ENCODE measurements around the gene ACOT11.

ACOT11 gene

DNA sequence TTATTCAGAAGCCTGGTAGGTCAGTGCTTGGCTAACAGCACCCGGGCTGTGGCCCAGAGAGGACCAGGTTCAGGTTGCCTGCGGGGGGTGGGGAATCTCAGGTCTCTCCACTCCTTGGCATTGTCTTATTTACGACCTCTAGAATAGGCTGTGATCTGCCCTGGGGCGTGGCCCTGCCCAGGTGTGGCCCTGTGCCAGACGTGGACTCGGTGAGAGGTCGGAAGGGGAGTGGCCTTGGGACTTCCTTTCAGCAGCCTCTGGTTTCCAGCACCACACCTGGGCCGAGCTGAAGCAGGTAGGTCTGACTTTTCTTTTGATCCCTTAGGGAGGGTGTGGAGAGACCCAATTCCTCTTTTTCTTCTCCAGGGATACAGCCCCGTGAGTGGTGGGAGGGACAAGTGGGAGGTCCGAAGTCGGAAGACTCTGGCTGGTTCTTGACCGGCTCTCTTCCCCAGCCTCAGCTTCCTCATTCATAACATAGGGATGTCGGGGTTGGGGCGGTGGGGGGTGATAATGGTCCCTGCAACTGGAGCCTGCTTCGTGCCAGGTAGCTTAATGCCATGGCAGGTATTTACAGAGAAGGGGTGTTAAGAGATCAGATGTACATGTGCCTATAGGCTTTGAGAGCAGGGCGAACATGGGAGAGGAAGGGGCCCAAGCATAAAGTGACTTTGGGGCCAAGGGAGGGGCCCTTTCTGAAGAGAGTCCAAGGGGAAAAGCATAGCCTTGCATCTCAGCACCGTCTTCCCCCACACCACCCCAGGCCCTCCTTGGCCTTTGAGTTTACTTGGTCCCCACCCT, 16.5 kb downstream of the ACOT11 start:
- DNase-seq (ENCODE audit: low read depth) = no peak

DNA sequence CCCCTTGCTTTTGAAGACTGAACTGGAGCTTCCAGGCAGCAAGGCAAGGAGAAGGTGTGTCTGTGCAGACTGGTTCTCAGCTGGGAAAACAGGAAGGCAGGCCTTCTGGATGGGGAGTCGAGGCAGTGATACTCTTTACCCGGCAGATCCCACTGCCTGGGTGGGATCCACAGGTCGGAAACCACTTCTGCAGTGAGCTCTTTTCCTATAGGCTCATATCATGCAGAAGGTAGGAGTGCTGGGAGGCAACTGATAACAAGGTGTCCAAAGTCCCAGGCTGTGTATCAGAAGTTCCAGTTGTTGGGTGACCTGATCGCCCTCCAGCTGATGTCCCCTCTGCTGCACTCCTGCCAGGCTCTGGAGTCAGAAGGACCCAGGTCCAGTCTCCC, 17.1 kb downstream of the ACOT11 start:
- no peak for DNase-seq (ENCODE audit: low read depth)

DNA sequence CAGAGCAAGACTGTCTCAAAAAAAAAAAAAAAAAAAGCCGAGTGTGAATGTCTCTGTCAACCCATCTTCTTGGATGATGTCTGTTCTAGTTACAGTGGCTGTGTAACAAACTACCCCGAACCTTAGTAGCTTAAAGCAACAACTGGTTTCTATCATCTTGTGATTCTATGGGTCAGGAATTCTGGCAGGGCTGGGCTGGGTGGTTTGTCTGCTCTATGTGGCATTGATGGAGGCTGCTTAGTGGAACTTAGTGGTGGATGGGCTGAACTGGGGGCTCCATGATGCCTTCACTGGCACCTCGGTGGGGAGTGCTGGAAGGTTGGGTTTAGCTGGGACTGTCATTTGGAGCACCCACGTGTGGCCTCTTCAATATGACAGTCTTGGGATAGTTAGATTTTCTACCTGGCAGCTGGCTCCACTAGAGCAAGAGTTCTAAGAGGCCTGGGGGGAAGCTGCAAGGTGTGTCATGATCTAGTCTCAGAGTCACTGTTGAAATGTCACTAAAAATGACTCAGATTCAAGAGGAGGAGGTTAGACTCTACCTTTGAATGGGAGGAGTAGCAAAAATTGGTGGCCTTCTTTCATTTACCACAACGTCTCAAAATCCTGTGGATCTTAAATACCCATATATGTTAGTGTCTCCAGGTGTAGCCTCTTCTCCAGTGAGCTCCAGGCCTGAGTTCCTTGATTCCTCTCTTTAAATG, 18.6 kb downstream of the ACOT11 start:
- no peak for DNase-seq (ENCODE audit: low read depth)

DNA sequence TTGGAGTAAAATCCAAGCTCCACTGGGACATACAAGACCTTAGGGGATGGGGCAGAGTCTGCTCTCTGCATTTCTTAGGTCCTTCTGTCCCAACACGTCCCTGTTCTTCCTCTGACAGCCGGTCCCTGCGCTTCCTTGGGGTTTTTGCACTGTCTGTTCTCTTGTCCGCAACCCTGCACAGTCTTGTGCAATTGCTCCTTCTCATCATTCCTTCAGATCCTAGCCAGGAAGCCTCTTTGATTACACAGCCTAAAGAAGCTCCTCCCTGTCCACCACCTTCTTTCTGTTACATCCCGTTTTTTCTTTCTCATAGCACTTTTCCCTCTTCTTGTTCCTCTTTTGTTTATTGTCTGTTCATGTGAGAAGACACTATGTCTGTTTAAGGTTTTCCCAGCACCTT, 19.9 kb downstream of the ACOT11 start:
- DNase-seq (ENCODE audit: low read depth) = peak; percentile 83

DNA sequence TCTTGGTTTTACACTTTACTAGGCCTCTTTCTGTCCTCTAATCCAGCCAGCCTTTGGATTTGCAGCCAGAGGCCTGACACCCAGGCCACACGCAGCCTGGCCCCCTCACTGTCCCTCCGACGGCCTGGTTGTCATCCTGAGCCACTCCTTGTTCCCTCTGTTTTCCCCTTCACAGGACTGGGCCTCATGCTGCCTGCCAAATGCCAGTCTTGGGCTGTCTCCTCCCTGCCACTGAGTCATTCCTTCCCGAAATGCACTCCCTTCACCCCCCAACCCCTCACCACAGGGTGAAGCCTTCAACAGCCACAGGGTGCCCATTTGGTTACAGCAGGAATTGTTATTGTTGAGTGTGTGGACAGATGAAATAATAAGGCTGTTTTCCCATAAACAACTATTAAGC, 21.3 kb downstream of the ACOT11 start:
- DNase-seq (ENCODE audit: low read depth) = peak; percentile 34

DNA sequence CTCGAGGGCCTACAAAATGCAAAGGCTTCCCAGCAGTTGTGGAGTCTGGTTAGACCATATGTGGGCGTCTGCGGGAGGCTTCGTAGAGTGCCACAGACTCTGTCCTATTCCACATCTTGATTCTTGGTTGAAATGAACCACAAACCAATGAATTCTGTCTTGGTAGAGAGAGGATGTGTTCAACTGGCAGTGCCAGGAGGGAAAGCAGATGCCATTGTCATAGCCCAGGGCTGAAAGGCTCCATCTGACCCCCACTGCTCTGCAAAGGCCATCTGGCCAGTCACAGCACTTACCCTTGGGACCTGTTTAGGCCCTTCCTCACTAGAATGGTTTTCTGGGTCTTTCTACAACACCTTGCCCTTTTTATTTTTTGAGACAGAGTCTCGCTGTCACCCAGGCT, 22.1 kb downstream of the ACOT11 start:
- no peak for DNase-seq (ENCODE audit: low read depth)

DNA sequence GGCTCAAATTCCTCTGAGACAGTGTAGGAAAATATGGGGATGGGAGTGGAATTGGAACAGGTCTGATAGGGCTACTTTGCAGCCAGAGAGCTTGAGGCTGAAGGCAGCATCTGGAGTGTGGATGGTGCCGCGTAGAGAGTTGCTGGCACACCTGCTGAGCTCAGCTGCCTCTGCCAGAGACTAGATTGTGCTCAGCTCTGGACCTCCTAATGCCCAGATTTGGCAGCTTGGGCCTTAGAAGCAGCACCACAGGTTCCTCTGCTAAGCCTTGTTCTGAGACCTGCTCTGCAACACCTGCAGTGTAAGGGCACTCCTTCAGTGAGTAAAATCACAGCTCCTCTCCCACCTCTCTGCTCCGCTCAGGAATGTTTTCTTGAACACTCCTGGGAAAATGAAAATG, 23.3 kb downstream of the ACOT11 start:
- DNase-seq (ENCODE audit: low read depth) = no peak

DNA sequence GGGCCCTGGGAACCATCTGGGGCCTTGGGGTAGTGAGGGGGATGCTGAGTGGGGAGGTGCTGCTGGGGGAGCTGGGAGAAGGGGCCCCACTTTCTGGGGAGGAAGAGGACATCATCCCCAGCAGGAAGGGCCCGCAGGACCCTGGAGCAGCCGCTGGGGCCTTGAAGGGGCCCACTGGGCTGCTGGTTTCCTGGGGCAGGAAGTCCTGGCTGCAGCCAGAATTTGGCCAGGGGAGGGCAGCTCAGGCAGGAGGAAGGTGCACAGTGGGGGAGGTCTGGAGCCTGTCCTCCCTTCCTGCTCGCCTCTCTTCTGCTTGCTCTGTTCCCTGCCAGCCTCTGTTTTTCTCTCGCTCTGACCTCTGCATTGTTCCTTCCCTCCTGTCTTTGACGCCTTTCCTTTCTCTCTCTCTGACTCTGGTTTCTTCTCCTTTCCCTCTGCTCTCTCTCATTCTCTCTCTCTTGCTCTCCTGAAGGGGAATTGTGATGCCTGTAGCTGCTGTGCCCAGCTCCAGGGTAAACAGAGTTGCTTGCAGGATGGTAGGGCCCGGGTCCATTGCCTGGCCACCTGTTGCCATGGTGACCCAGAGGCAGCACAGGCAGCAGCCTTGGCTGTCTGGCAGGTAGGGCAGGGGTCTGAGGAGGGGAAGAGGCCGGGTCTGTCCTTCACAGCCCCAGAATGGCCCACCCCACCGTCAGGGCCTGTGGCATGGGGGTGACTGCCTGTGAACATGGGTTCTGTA, 23.9 kb downstream of the ACOT11 start:
- no peak for DNase-seq (ENCODE audit: low read depth)

DNA sequence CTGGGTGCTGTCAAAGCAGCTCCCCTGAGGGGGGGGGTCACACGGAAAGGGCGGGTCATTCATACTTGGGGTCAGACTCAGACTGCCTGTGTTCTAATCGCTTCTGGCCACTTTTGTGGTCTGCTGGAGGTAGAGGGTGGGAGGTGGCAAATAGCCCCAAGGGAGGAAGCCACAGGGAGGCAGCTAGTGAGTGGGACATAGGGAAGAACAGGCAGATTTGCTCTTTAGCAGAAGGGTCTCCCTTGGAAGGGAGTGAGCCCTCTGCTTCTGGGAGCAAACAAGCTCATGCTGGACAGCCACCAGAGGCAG, 24.5 kb downstream of the ACOT11 start:
- no peak for DNase-seq (ENCODE audit: low read depth)

DNA sequence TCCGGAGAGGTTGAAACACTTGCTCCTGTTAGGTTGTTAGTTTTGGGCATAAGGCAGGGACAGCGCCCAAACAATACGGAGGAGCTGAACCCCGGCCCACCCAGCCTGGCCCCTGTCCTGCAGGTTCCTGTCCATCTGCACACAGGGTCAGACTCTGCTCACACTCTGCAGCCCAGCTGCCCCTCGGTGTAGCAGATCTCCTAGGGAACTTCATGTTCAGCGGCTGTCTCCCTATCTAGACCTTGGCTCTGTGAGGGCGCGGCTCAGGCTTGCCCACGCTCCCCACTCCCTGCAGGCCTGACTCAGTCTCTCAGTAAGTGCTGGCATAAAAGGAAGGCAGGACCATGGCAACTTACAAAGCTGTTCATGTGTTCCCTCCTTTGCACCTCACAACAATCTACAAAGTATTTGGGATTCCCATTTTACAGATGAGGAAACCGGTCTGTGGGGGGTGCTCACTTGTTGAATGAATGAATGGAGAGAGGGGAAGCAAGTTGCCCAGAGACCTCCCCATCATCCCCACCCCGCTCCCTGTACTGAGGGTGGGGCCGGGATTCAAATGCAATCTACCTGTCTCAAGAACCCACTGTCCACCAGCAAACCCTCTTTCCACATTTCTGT, 26.2 kb downstream of the ACOT11 start:
- DNase-seq (ENCODE audit: low read depth) = no peak

DNA sequence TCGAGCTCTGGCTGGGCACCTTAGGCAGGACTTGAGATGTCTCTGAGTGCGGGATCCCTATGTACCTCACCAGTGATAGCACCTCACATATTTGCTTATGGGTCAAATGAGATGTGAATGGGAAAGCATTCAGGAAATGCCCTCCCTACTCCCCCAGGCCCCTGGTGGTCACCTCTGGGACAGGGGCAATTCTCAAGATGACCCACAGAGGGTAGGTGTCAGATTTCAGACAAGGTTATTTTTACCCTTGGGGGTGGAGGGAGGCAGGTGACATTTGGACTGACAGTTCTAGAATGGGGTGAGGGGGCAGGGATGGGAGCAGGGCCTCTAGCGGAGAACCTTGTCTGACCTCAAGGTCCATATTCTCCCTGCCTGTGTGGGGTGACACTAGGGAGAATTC, 27.1 kb downstream of the ACOT11 start:
- no peak for DNase-seq (ENCODE audit: low read depth)

DNA sequence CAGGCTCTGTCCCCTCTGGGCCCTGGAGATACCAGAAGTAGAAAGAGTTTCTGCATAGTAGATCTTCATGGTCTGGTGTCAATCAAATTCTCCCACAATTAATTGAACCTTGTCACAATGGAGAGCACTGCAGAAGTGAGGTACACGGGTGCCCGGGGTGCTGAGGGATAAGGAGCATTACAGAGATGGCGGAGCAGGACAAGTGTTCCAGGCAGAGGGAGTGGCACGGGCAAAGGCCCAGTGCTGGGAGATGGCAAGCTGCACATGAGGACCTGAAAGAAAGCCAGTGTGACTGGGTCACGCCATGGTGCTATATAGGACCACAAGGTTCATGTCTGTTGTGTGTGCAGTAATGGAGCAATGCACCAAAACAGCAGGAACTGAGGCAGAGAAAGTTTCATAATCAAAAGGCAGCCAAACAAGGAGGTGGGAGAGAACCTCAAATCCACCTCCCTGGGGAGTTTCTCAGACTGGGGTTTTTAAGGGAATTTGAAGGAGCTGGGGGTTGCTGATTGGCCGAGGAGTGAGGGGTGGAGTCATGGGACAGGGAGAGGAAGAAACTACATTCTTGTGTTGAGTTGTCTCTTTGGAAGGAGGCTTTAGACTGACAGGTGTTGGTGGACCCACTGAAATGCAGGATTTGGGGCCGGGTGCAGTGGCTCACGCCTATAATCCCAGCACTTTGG, 27.7 kb downstream of the ACOT11 start:
- no peak for DNase-seq (ENCODE audit: low read depth)

DNA sequence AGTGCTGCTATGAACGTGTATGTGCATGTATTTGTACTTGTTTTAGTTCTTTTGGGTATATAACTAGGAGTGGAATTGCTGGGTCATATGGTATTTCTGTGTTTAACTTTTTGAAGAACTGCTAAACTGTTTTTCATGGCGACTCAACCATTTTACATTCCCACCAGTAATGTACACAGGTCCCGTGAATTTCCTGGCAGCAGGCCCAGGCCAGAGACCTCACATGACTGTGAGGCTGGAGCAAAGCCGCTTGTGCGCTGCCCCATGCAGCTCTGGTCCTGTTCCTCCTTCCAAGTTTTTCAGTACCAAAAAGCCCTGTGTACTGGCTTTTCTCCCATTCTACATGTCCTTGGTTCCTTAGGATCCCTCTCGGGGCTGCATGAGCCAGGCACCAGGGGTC, 29.6 kb downstream of the ACOT11 start:
- DNase-seq (ENCODE audit: low read depth) = peak; percentile 66

DNA sequence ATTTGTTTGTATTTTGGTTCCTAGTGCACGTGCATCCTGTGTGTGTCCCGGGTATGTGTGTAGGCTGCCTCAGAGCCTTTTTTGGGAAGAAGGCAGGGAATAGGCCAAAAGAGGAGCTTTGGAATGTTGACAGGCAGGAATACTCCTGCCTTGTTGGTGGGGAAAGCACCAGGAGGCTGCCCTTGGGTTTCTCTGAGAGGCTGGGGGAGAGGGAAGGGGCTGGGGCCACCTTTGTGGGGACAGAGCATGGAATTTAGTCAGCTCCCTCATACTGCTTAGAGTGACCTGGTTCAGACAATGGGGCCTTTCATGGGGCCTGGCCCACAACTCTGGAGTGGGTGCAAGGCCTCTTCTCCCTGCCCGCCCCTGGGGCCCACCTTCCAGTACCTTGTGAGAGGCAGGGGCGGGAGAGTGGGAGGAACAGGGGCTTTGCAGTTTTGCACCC, 31.3 kb downstream of the ACOT11 start:
- no peak for DNase-seq (ENCODE audit: low read depth)

DNA sequence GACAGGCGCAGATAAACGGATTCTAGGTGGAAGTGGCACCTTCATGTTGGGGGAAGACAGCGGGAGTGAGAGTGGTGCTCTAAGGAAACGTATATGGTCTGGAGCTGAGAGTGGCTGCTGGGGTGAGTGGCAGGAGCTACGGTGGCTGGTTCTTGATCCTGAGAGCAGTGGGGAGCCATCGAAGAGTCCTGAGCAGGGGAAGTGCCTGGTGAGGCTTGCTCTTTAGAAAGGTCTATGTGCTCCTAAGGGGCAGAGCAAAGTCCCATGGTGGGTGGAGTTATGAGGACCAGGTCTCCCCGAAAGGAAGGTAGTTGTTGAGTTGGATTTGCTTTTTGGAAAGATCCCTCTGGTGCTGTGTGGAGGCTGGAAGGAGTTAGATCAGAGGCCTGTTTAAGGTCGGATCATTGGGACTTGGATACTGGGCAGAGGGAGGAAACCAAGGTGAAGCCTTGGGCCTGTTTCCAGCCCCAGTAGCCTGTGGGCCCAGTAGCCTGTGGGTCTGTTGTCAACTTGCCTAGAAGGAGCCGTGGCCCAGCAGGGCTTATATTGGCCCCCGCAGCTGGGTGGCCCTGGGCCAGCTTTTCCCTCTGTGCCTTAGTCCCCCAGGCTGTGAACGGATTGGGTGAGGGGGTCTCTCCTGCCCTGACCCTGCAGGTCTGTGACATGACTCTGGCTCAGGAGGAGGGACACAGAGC, 33.0 kb downstream of the ACOT11 start:
- DNase-seq (ENCODE audit: low read depth) = no peak

DNA sequence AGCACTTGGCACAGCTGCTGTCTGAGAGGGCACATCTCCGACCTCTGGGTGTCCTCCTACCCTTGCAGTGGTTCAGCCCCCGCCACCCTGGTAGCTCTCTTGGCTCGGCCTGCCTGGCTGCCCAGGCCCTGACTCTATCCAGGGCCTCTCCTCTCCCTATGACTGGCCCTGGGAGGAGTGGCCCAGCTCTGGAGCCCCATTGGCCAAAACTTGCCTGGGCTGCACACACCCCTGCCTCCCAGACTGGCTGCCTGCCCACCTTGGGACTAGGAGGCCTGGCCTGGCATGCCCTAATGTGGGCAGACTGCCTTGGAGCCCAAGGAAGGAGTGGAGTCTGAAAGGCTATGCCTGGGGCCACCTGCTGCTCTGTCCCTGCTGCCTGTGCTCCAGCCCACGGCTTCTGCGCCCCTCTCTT, 33.6 kb downstream of the ACOT11 start:
- peak; percentile 80 for DNase-seq (ENCODE audit: low read depth)

DNA sequence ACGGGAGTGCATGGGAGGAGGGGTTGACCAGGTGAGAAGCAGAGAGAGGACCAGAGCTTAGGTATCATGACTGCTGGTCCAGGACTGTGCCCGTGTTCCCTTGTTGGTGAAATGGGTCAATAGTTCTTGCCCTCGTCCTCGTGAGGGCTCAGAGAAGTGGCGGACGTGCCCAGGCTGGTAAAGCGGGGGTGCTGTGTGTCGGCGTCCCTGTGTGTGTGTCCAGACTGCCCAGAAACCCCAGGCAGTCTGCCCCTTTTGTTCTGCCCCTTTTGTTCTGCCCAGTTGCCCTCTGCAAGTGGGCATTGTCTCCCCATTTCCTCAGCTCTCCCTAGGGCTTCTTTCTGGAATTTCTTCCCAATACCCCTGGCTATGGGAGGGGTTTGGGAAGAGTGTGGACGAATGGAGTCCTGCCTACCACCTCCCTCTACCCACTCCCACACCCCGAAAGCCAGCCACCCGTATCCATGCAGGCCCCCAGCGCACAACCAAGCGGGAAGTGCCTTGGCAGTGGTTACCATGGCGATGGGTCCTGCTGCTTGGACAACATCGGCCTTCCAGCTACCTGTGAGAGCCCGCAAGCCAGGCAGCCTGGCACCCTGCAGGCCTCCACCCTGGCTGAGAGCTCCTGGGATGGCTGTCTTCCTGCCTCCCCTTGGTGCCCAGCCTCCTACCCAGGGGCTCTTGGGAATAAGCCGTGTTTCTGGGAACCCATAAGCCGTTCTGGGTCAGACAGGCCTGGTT, 34.7 kb downstream of the ACOT11 start:
- no peak for DNase-seq (ENCODE audit: low read depth)

DNA sequence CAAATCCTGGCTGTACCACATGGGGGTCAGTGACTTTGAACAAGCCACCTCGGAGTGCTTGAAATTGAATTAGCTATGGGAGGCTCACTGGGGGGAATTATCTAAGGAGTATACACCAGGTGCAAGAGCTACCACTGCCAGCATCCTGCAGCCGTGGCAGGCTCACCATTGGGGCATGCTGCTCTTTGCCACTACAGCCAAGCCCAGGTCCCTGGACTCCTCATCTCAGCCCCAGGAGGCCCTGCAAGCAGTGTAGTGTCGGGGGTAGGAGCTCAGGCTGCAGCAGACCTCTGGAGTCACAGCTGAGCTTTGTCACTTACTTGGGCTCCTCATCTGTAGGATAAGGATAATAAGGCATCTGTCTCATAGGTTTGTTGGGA, 35.3 kb downstream of the ACOT11 start:
- no peak for DNase-seq (ENCODE audit: low read depth)

DNA sequence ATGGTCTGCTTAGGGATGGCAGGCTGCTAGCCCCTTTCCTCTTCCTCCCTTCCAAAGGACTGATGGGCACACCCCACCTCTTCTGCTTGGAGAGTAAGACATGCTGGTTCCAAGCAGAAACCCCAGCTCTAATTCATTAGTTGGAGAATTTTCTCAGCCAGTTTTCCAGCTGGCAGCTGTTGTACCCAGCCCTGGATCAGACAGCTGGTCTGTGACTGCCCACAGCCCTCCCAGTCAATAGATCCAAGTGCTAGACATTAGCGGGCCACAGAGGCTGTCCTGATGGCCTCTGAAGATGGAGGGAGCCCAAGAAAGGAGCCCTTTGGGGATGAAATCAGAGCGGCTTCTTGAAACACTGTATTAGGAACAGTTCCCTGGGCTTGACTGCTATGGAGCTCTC, 35.8 kb downstream of the ACOT11 start:
- no peak for DNase-seq (ENCODE audit: low read depth)

DNA sequence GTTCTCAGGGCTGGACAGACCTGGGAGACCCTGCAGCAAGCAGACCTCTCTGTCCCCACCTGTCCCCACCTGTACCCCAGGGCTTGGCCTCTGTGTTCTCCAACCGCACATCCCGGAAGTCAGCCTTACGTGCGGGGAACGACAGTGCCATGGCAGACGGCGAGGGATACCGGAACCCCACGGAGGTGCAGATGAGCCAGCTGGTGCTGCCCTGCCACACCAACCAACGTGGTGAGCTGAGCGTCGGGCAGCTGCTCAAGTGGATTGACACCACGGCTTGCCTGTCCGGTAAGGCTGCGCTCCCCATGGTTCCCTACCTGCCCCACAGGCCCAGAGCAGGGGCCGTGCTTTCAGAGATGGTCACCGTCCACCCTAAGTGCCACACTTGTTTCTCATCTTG, 36.5 kb downstream of the ACOT11 start:
- DNase-seq (ENCODE audit: low read depth) = no peak
